ENCODE data around the gene CAND2.

The CAND2 gene

DNA sequence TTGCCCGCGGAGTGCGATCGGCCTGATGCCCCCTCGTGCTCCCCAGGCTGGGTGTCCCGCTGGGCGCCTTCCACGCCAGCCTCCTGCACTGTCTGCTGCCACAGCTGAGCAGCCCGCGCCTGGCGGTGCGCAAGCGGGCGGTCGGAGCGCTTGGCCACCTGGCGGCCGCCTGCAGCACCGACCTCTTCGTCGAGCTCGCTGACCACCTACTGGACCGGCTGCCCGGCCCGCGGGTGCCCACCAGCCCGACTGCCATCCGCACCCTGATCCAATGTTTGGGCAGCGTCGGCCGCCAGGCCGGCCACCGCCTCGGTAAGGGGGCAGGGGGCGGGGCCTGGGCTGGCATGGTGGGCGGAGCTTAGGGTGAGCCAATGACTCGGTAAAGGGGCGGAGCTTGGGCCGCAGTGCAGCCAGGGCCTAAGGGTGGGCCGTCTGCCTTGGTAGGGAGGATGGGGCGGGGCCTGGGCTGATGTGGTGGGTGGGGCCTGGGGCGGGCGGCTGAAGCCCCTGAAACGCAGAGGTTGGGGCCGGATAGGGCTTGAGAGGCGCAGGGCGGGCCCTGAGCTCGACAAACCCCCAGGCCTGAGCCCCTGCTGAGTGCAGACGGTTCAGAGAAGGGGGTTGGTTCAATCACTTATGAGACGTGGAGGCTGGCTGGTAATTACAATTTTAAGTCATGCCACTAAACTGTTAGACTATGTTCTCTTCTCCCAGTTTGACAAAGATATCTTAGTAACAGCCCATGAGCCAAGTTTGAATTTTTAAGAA, 13.7 kb downstream of the CAND2 start:
- no peaks in the 10 kb centered on the region for H3K9me2 ChIP-seq (ENCODE audit: low read depth, low read length)
- no peak for TF ChIP-seq EZH2 (IDR thresholded peaks at IDR 0.05; ENCODE audit: borderline replicate concordance, low read length)
- TF ChIP-seq, protein P1, sequence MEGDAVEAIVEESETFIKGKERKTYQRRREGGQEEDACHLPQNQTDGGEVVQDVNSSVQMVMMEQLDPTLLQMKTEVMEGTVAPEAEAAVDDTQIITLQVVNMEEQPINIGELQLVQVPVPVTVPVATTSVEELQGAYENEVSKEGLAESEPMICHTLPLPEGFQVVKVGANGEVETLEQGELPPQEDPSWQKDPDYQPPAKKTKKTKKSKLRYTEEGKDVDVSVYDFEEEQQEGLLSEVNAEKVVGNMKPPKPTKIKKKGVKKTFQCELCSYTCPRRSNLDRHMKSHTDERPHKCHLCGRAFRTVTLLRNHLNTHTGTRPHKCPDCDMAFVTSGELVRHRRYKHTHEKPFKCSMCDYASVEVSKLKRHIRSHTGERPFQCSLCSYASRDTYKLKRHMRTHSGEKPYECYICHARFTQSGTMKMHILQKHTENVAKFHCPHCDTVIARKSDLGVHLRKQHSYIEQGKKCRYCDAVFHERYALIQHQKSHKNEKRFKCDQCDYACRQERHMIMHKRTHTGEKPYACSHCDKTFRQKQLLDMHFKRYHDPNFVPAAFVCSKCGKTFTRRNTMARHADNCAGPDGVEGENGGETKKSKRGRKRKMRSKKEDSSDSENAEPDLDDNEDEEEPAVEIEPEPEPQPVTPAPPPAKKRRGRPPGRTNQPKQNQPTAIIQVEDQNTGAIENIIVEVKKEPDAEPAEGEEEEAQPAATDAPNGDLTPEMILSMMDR (IDR thresholded peaks at IDR 0.05; ENCODE audit: low read length): peak; percentile 84
- H4K20me1 ChIP-seq (ENCODE audit: insufficient read depth, low read length): no peaks in the 10 kb centered on the region
- no peak overlapping the region for H3K27ac ChIP-seq (ENCODE audit: low read depth, low read length, poor library complexity, severe bottlenecking)
- no peaks in the 10 kb centered on the region for H3K27me3 ChIP-seq (ENCODE audit: insufficient read depth, low read length)
- H3K36me3 ChIP-seq (ENCODE audit: insufficient read depth, low read length): no peaks in the 10 kb centered on the region
- peaks cover 11% of the 10 kb centered on the region for H3K4me1 ChIP-seq (ENCODE audit: insufficient read depth, low read length, severe bottlenecking)
- H3F3A ChIP-seq (ENCODE audit: insufficient read depth, low read length): no peaks in the 10 kb centered on the region
- 0 out of 2 replicates have a peak overlapping the region, but pooled peaks have one; percentile 78 for H2AFZ ChIP-seq (ENCODE audit: low read length)
- peak overlapping the region; percentile 72 for H3K4me2 ChIP-seq (ENCODE audit: low read length)
- peak overlapping the region; percentile 63 for H3K4me3 ChIP-seq (ENCODE audit: low read depth, low read length, poor library complexity, severe bottlenecking)
- H3K9ac ChIP-seq (ENCODE audit: low read length): peak overlapping the region; percentile 43; the same call in 1 of the 2 replicates
- no peaks in the 10 kb centered on the region for H3K9me3 ChIP-seq (ENCODE audit: low read length)
- H3K79me2 ChIP-seq (ENCODE audit: insufficient read depth, low read length): no peaks in the 10 kb centered on the region

DNA sequence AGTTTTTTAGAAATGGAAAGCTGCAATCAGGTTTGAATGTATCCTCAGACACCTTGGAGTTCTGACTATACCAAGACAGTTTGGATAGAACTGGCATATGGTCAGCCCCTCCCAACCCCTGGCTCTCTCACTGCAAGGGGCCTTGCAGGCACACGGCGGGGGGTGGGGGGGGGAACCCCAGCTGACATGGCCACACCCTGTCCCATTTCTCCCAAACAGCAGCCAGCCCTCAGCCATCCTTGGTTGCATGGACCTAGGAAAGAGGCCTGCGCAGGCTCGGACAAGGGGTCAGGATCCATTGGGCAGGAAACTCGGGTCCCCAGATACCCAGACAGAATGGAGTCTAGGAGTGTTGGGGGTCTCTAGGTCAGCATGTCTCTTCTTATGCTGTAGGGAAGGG, 14.5 kb downstream of the CAND2 start:
- Histone ChIP-seq H3K4me3 (ENCODE audit: low read depth, low read length, poor library complexity, severe bottlenecking) (peak overlapping the region; percentile 63), H3K4me1 (ENCODE audit: insufficient read depth, low read length, severe bottlenecking) (peaks cover 11% of the 10 kb centered on the region), H3K27me3 (ENCODE audit: insufficient read depth, low read length) (0 out of 2 replicates have a peak, but pooled peaks cover 2% of the 10 kb centered on the region), H2AFZ (ENCODE audit: low read length) (no peak overlapping the region), H4K20me1 (ENCODE audit: insufficient read depth, low read length) (no peaks in the 10 kb centered on the region), H3K4me2 (ENCODE audit: low read length) (peak overlapping the region; percentile 72; the same call in 1 of the 2 replicates), H3F3A (ENCODE audit: insufficient read depth, low read length) (no peaks in the 10 kb centered on the region), H3K9me2 (ENCODE audit: low read depth, low read length) (no peaks in the 10 kb centered on the region), H3K9me3 (ENCODE audit: low read length) (no peaks in the 10 kb centered on the region), H3K36me3 (ENCODE audit: insufficient read depth, low read length) (no peaks in the 10 kb centered on the region), H3K9ac (ENCODE audit: low read length) (no peak overlapping the region), H3K27ac (ENCODE audit: low read depth, low read length, poor library complexity, severe bottlenecking) (no peak overlapping the region), H3K79me2 (ENCODE audit: insufficient read depth, low read length) (no peaks in the 10 kb centered on the region)
- TF ChIP-seq EZH2 (IDR thresholded peaks at IDR 0.05; ENCODE audit: borderline replicate concordance, low read length): no peak
- TF ChIP-seq, protein P1 (IDR thresholded peaks at IDR 0.05; ENCODE audit: low read length): no peak

DNA sequence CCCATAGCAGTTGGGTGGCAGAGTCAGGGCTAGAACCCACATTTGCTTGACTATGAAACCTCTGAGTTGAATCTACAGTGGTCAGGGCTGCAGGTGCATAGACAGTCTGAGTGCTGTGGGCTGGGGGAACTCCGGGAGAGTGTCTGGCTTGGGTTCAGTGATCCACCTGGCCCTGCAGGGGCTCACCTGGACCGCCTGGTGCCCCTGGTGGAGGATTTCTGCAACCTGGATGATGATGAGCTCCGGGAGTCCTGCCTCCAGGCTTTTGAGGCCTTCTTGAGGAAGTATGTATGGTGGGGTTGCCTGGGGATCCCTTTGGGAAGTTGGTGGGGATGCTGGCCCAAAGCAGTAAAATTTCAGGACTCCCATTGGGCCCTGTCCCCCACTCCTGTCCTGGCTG, 16.3 kb downstream of the CAND2 start:
- Histone ChIP-seq H3K4me3 (ENCODE audit: low read depth, low read length, poor library complexity, severe bottlenecking) (no peak overlapping the region), H3F3A (ENCODE audit: insufficient read depth, low read length) (no peaks in the 10 kb centered on the region), H3K27me3 (ENCODE audit: insufficient read depth, low read length) (0 out of 2 replicates have a peak, but pooled peaks cover 3% of the 10 kb centered on the region), H2AFZ (ENCODE audit: low read length) (no peak overlapping the region), H4K20me1 (ENCODE audit: insufficient read depth, low read length) (no peaks in the 10 kb centered on the region), H3K9me3 (ENCODE audit: low read length) (no peaks in the 10 kb centered on the region), H3K9me2 (ENCODE audit: low read depth, low read length) (no peaks in the 10 kb centered on the region), H3K4me2 (ENCODE audit: low read length) (no peak overlapping the region), H3K79me2 (ENCODE audit: insufficient read depth, low read length) (no peaks in the 10 kb centered on the region), H3K9ac (ENCODE audit: low read length) (no peak overlapping the region), H3K36me3 (ENCODE audit: insufficient read depth, low read length) (no peaks in the 10 kb centered on the region; the same call in 1 of the 2 replicates), H3K4me1 (ENCODE audit: insufficient read depth, low read length, severe bottlenecking) (peaks cover 11% of the 10 kb centered on the region), H3K27ac (ENCODE audit: low read depth, low read length, poor library complexity, severe bottlenecking) (no peak overlapping the region)
- TF ChIP-seq, protein P1 (IDR thresholded peaks at IDR 0.05; ENCODE audit: low read length): no peak
- no peak for TF ChIP-seq EZH2 (IDR thresholded peaks at IDR 0.05; ENCODE audit: borderline replicate concordance, low read length)

All from OCI-LY1 (cell line).